Measurements from ENCODE around the gene ATXN1. TPM values are rescaled to one million over a fixed set of nuclear protein-coding genes. Genes with fewer than 3 reads are reported as not detected.

ATXN1 gene
- total RNA-seq, 1 experiment from 2014 or later, result 5.6 TPM

- Histone ChIP-seq H3K18ac (ENCODE audit: insufficient read length, low read depth, low read length) (no peak overlapping the region), H2BK15ac (ENCODE audit: low read depth, low read length) (no peak overlapping the region), H4K5ac (ENCODE audit: insufficient read length, low read depth, low read length) (no peak overlapping the region), H2BK120ac (ENCODE audit: low read depth, low read length, poor library complexity, severe bottlenecking) (no peak overlapping the region), H3K27me3 (ENCODE audit: insufficient read depth, low read length) (no peaks in the 10 kb centered on the region), H2BK20ac (ENCODE audit: low read depth, low read length, poor library complexity, severe bottlenecking) (no peak overlapping the region), H2AK5ac (ENCODE audit: insufficient read length, low read length) (no peak overlapping the region), H3K4ac (ENCODE audit: low read depth, low read length) (no peak overlapping the region), H4K91ac (ENCODE audit: insufficient read length, low read depth, low read length) (no peak overlapping the region), H3K4me2 (ENCODE audit: insufficient read depth, insufficient read length, low read length) (no peak overlapping the region), H2BK12ac (ENCODE audit: insufficient read length, low read depth, low read length) (no peak overlapping the region), H3T11ph (ENCODE audit: low read length) (no peak overlapping the region), H3K23ac (ENCODE audit: insufficient read length, low read depth, low read length) (no peak overlapping the region), H3K79me2 (ENCODE audit: insufficient read depth, low read length) (no peaks in the 10 kb centered on the region), H3K79me1 (ENCODE audit: insufficient read depth, low read depth, low read length, poor library complexity, severe bottlenecking) (no peaks in the 10 kb centered on the region), H3K4me1 (ENCODE audit: insufficient read depth, low read length) (no peaks in the 10 kb centered on the region), H4K8ac (replicated peaks; ENCODE audit: insufficient read length, low read depth, low read length) (no peak overlapping the region), H3K27ac (ENCODE audit: insufficient read length, low read depth, low read length) (no peak overlapping the region), H3K9ac (ENCODE audit: extremely low read depth, insufficient read length, low read length) (no peak overlapping the region), H3K9me3 (ENCODE audit: control insufficient read depth, low read depth, low read length) (no peaks in the 10 kb centered on the region), H2AFZ (ENCODE audit: low read length) (no peak overlapping the region), H2BK5ac (ENCODE audit: insufficient read length, low read length) (no peak overlapping the region), H3K56ac (ENCODE audit: insufficient read length, low read depth, low read length) (no peak overlapping the region), H3K23me2 (ENCODE audit: insufficient read length, low read depth, low read length, poor library complexity, severe bottlenecking) (no peaks in the 10 kb centered on the region), H3K14ac (ENCODE audit: insufficient read depth, low read length) (no peak overlapping the region), H4K20me1 (ENCODE audit: control insufficient read depth, insufficient read depth, insufficient read length) (no peaks in the 10 kb centered on the region)
- Mint-ChIP-seq H3K4me1 (peaks cover 4 to 5% of the 10 kb centered on the region in 2 experiments; a peak in 3 of 4 replicates), H3K9me3 (no peaks in the 10 kb centered on the region), H3K36me3 (ENCODE audit: insufficient read depth in 1 of 3, low read depth in 3 of 3) (no peaks in the 10 kb centered on the region), H3K4me3 (no peak overlapping the region), H3K27me3 (ENCODE audit: low read depth) (no peaks in the 10 kb centered on the region), H3K27ac (no peak overlapping the region)
- WGBS (ENCODE audit: extremely low coverage, insufficient read length, low lambda C conversion rate), result no CpG with 5 or more reads among the region's 4 CpGs
- DNase-seq, result no peak
- TF ChIP-seq, protein P1, sequence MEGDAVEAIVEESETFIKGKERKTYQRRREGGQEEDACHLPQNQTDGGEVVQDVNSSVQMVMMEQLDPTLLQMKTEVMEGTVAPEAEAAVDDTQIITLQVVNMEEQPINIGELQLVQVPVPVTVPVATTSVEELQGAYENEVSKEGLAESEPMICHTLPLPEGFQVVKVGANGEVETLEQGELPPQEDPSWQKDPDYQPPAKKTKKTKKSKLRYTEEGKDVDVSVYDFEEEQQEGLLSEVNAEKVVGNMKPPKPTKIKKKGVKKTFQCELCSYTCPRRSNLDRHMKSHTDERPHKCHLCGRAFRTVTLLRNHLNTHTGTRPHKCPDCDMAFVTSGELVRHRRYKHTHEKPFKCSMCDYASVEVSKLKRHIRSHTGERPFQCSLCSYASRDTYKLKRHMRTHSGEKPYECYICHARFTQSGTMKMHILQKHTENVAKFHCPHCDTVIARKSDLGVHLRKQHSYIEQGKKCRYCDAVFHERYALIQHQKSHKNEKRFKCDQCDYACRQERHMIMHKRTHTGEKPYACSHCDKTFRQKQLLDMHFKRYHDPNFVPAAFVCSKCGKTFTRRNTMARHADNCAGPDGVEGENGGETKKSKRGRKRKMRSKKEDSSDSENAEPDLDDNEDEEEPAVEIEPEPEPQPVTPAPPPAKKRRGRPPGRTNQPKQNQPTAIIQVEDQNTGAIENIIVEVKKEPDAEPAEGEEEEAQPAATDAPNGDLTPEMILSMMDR (conservative IDR thresholded peaks at IDR 0.05), result no peak
Observed at GRCh38 chr6:16608444-16608843, 152.8 kb downstream of the ATXN1 start.
